Lower leg skin (tissue), 4 donors: Measurements from ENCODE around the gene TTYH3. TPM values are rescaled to one million over a fixed set of nuclear protein-coding genes. Genes with fewer than 3 reads are reported as not detected.

Experiments used
- DNase-seq, 2 donors: peaks; one replicate each; pipeline ENCODE4 v3.0.0-alpha.2; 2019; ENCODE audit warnings: low spot score in 2 of 2
- H3K4me3 ChIP-seq: fragments of 200-600 bp; sonication (generic); 2 replicates; pipeline ENCODE4 v1.5.1; 2017; ENCODE audit warnings: mild to moderate bottlenecking, low read depth; ENCODE audit not compliant: poor library complexity, severe bottlenecking
- CTCF ChIP-seq, 3 donors: fragments of 450-650 bp; IDR thresholded peaks; one replicate each; pipeline ENCODE4 v1.5.1; 2016; ENCODE audit warnings: antibody characterized with exemption in 3 of 3, mild to moderate bottlenecking in 3 of 3, moderate library complexity in 2 of 3
- POLR2A ChIP-seq, 2 donors: fragments of 450-650 bp; IDR thresholded peaks; one replicate each; pipeline ENCODE4 v1.6.1; 2016 to 2017; ENCODE audit warnings: antibody characterized with exemption in 2 of 2, mild to moderate bottlenecking in 1 of 2, moderate library complexity in 1 of 2
- WGBS, 2 donors: methylation state at CpG; one replicate each; pipeline ENCODE4 v1.1.5; 2018; 5-methylcytosine and 5-hydroxymethylcytosine counted together
- intact Hi-C: fragments of 100-400 bp; cut with DNase I; formaldehyde crosslinking; loops from one replicate; pipeline ENCODE4 v1.15.0; 2023; ENCODE audit warnings: low total_unique reads
- total RNA-seq, 4 donors: library from RNA; depleted of rRNA; stranded (reverse); fragments of >200 nt; gene quantifications; one replicate each; pipeline ENCODE4 v1.1.0, GENCODE V29; 2016

Gene TTYH3
- total RNA-seq, 4 donors from 2014 or later: 7.9 to 18.0 (median 13.9) TPM

- intact Hi-C loops: no loop called here
- TF ChIP-seq CTCF (IDR thresholded peaks at IDR 0.05) (no peak), POLR2A (IDR thresholded peaks at IDR 0.05) (no peak)
- WGBS, 2 donors: 66 to 77% methylated on average over 8 of the region's 8 CpGs
- no peak overlapping the region for H3K4me3 ChIP-seq
- no peak for DNase-seq
These were observed 75.7 kb downstream of the TTYH3 start for GRCh38 chr7:2707481-2707880.

DNA sequence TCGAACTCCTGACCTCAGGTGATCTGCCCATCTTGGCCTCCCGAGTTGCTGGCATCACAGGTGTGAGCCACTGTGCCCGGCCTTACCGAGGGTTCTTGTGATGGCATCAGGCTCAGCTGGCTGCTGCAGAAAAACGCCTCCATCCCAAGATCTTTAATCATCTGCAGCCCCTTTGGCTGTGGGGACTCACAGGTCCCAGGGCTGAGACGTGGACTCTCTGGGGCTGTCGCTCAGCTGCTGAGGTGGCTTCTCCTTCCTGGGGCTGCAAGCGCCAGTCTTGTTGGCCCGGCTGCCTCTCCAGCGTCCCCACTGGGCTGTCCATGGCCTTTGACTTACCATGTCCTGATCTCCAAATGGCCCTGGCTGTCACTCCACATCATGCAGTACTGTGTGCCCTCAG is 76.3 kb downstream of the TTYH3 start:
- WGBS, 2 donors: 89 to 93% methylated on average over 9 to 10 of the region's 10 CpGs
- no peak overlapping the region for H3K4me3 ChIP-seq
- no peak for TF ChIP-seq POLR2A (IDR thresholded peaks at IDR 0.05)
- intact Hi-C loops: no loop called here
- no peak for DNase-seq

DNA sequence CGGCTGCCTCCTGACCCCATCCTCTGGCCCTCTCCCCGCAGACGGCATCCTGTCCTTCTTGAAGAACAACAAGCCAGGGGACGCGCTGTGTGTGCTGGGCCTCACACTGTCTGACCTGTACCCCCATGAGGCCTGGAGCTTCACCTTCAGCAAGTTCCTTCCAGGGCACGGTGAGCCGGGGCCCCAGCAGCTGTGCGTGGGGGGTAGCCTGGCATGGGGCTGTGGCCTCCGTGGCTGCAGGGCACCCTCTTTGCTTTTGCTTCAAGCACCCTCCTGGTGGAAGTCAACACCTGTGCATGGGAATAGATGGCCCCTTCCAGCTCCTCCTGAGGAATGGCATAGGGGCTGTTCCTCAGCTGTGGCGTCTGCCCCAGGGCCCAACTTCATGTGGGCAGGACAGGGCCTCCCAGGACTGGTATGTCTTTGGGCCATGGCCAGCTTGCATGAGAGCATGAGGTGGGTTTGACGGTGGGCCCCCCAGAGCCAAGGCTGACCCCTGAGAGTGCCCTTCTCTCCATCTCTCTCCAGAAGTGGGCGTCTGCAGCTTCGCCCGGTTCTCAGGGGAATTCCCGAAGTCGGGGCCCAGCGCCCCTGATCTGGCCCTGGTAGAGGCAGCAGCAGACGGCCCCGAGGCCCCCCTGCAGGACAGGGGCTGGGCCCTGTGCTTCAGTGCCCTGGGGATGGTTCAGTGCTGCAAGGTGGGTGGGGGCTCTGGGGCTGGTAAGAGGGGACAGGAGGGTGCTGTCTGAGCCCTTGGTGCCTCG is 76.9 kb downstream of the TTYH3 start:
- TF ChIP-seq POLR2A (IDR thresholded peaks at IDR 0.05): no peak
- TF ChIP-seq CTCF (IDR thresholded peaks at IDR 0.05): no peak
- H3K4me3 ChIP-seq: no peak overlapping the region
- no peak for DNase-seq
- 80 to 84% methylated on average over 15 to 20 of the region's 20 CpGs for WGBS, 2 donors
- intact Hi-C loops: no loop called here

GRCh38 chr7:2709553-2710285 is 77.9 kb downstream of the TTYH3 start:
- no peak overlapping the region for H3K4me3 ChIP-seq
- DNase-seq: peak; percentile 42 to 93
- WGBS, 2 donors: 24 to 47% methylated on average over 20 to 34 of the region's 35 CpGs
- TF ChIP-seq POLR2A (IDR thresholded peaks at IDR 0.05): no peak
- TF ChIP-seq CTCF (IDR thresholded peaks at IDR 0.05): peak in 1 of 3 donors; percentile 88
- intact Hi-C loops: no loop called here

GRCh38 chr7:2710286-2710655 is 78.5 kb downstream of the TTYH3 start:
- 58 to 69% methylated on average over 11 of the region's 11 CpGs for WGBS, 2 donors
- intact Hi-C loops: no loop called here
- TF ChIP-seq POLR2A (IDR thresholded peaks at IDR 0.05) (no peak), CTCF (IDR thresholded peaks at IDR 0.05) (no peak)
- no peak overlapping the region for H3K4me3 ChIP-seq
- no peak for DNase-seq

- H3K4me3 ChIP-seq: no peak overlapping the region
- intact Hi-C loops: no loop called here
- TF ChIP-seq POLR2A (IDR thresholded peaks at IDR 0.05) (no peak), CTCF (IDR thresholded peaks at IDR 0.05) (no peak)
- 46 to 65% methylated on average over 4 of the region's 4 CpGs for WGBS, 2 donors
- DNase-seq: no peak
These were observed 79.2 kb downstream of the TTYH3 start for GRCh38 chr7:2710901-2711551.
